Measurements from ENCODE around the gene CNTNAP2.
A peak's percentile ranks its signal among the peaks of the same experiment; 100 is the strongest.

Gene CNTNAP2

DNA sequence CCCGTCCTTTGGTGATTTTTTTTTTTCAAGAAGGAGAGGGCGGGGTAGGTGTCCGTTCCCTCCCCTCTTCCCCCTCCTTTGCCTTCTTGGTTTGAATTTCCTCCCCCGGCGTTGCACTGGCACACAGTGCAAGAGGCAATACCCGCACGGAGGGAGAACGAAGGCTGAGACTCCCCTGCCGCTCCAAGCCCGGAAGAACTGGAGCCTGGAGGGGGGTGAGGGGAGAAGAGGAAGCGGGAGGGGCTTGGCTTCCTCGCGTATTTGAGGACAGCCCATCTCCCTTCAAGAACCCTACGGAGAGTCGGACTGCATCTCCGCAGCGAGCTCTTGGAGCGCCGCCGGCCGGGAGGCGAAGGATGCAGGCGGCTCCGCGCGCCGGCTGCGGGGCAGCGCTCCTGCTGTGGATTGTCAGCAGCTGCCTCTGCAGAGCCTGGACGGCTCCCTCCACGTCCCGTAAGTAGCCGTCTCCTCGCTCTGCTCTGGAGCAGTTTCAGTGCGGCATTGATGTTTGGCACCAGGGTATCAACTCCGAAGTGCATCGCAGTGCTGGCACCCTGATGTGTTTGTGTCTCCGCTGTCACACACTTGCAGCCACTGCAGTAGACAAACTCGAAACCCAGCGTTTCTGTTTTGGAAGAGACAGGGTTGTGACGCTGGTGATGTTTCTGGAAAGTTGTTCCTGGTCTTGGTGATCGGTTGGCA lies at the start of gene CNTNAP2:
Gene CNTNAP2 (plus strand): TSS at position 281 of the 702 bp plus-strand sequence. CDS start 76 bp downstream, at position 357.
- peaks cover 39% of the 10 kb centered on the region for H3K27me3 ChIP-seq (ENCODE audit: control insufficient read depth, insufficient read depth, low read length)
- H3K36me3 ChIP-seq (ENCODE audit: control insufficient read depth, low read depth, low read length), result no peaks in the 10 kb centered on the region
- peak within 1 kb of the TSS; percentile 81 for H3K4me3 ChIP-seq (ENCODE audit: low read length)
- H3K9me3 ChIP-seq (ENCODE audit: control insufficient read depth, low read depth, low read length), result no peaks in the 10 kb centered on the region
- no peak within 1 kb of the TSS for H3K27ac ChIP-seq (ENCODE audit: low read length)
- H3K9ac ChIP-seq (ENCODE audit: low read length), result no peak within 1 kb of the TSS
- H3K4me1 ChIP-seq (ENCODE audit: control insufficient read depth, low read depth, low read length), result peaks cover 7% of the 10 kb centered on the region

DNA sequence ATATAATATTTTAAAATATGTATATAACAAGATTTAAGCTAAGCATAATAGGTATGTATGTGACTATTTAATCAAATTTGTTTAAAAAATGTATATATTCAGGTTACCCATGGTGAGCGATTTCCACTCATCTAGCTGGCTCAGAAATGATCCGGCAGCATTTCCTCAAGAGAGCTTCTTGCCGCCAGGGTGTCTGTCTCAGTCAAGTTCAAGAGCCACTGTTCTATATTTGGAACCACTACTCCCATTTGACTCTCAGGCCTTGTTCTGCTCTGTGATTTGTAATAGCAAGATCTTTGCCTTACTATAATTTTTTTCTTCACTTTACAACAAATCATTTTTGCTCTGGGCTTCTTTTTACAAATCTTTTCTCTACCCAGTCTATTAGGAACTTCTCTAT lies 48.7 kb upstream of the CNTNAP2 start:
- Histone ChIP-seq H3K27ac (ENCODE audit: low read length) (no peak overlapping the region), H3K9ac (ENCODE audit: low read length) (no peak overlapping the region), H3K4me3 (ENCODE audit: low read length) (no peak overlapping the region), H3K36me3 (ENCODE audit: control insufficient read depth, low read depth, low read length) (no peaks in the 10 kb centered on the region), H3K27me3 (ENCODE audit: control insufficient read depth, insufficient read depth, low read length) (no peaks in the 10 kb centered on the region), H3K4me1 (ENCODE audit: control insufficient read depth, low read depth, low read length) (no peaks in the 10 kb centered on the region), H3K9me3 (ENCODE audit: control insufficient read depth, low read depth, low read length) (no peaks in the 10 kb centered on the region)

DNA sequence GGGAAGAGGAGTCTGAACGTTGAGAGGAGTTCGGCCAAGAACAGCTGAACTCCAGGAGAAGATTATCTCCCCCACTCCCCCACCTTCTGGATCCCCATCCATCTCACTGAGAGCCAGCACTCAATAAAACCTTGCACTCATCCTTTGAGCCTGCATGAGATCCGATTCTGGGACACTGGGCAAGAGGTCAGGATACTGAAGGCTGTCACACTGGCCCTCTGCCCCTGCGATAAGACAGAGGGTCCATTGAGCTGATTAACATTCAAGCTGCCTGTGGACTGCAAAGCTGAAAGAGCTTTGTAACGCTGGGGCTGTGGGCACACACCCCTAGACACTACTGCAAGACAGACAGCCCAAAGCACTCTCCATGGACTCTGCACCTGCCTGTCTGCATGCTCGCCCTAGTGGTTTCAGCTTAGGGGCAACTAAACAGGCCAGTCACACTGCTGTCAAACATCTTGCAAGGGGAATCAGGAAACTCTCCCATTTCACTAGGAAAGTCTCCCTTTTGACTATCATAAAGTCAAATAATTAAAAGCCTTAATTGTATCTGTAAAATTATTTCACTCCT lies 42.3 kb upstream of the CNTNAP2 start:
- Histone ChIP-seq H3K4me3 (ENCODE audit: low read length) (no peak overlapping the region), H3K4me1 (ENCODE audit: control insufficient read depth, low read depth, low read length) (no peaks in the 10 kb centered on the region), H3K27ac (ENCODE audit: low read length) (no peak overlapping the region), H3K27me3 (ENCODE audit: control insufficient read depth, insufficient read depth, low read length) (no peaks in the 10 kb centered on the region), H3K9me3 (ENCODE audit: control insufficient read depth, low read depth, low read length) (no peaks in the 10 kb centered on the region), H3K36me3 (ENCODE audit: control insufficient read depth, low read depth, low read length) (no peaks in the 10 kb centered on the region), H3K9ac (ENCODE audit: low read length) (no peak overlapping the region)

GRCh38 chr7:146076344-146076743 lies 40.3 kb upstream of the CNTNAP2 start:
- no peaks in the 10 kb centered on the region for H3K9me3 ChIP-seq (ENCODE audit: control insufficient read depth, low read depth, low read length)
- H3K4me3 ChIP-seq (ENCODE audit: low read length), result no peak overlapping the region
- H3K27ac ChIP-seq (ENCODE audit: low read length), result no peak overlapping the region
- H3K27me3 ChIP-seq (ENCODE audit: control insufficient read depth, insufficient read depth, low read length), result no peaks in the 10 kb centered on the region
- no peaks in the 10 kb centered on the region for H3K36me3 ChIP-seq (ENCODE audit: control insufficient read depth, low read depth, low read length)
- H3K4me1 ChIP-seq (ENCODE audit: control insufficient read depth, low read depth, low read length), result no peaks in the 10 kb centered on the region
- no peak overlapping the region for H3K9ac ChIP-seq (ENCODE audit: low read length)

DNA sequence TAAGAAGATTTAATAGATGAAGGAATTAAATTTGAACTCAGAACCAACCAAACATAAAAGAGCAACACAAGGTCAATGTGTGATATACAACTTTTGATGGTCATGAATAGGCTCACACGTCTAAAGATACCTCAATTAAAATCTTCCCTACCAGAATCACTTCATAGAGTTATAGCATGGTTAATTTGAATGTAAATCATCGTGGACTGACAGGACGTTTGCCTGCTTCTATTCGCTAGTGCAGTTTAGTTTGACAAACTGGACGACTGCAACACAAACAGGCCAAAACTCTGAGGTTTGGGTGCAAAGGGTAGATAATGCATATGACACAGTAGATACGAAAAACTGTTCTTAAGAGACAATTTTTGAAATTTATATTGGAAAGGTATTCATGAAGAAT lies 32.5 kb upstream of the CNTNAP2 start:
- Histone ChIP-seq H3K27me3 (ENCODE audit: control insufficient read depth, insufficient read depth, low read length) (no peaks in the 10 kb centered on the region), H3K27ac (ENCODE audit: low read length) (no peak overlapping the region), H3K36me3 (ENCODE audit: control insufficient read depth, low read depth, low read length) (no peaks in the 10 kb centered on the region), H3K9ac (ENCODE audit: low read length) (no peak overlapping the region), H3K4me3 (ENCODE audit: low read length) (no peak overlapping the region), H3K9me3 (ENCODE audit: control insufficient read depth, low read depth, low read length) (no peaks in the 10 kb centered on the region), H3K4me1 (ENCODE audit: control insufficient read depth, low read depth, low read length) (no peaks in the 10 kb centered on the region)

GRCh38 chr7:146090023-146090645 lies 26.5 kb upstream of the CNTNAP2 start:
- Histone ChIP-seq H3K36me3 (ENCODE audit: control insufficient read depth, low read depth, low read length) (no peaks in the 10 kb centered on the region), H3K9ac (ENCODE audit: low read length) (no peak overlapping the region), H3K9me3 (ENCODE audit: control insufficient read depth, low read depth, low read length) (no peaks in the 10 kb centered on the region), H3K4me3 (ENCODE audit: low read length) (no peak overlapping the region), H3K27me3 (ENCODE audit: control insufficient read depth, insufficient read depth, low read length) (no peaks in the 10 kb centered on the region), H3K27ac (ENCODE audit: low read length) (no peak overlapping the region), H3K4me1 (ENCODE audit: control insufficient read depth, low read depth, low read length) (no peaks in the 10 kb centered on the region)

DNA sequence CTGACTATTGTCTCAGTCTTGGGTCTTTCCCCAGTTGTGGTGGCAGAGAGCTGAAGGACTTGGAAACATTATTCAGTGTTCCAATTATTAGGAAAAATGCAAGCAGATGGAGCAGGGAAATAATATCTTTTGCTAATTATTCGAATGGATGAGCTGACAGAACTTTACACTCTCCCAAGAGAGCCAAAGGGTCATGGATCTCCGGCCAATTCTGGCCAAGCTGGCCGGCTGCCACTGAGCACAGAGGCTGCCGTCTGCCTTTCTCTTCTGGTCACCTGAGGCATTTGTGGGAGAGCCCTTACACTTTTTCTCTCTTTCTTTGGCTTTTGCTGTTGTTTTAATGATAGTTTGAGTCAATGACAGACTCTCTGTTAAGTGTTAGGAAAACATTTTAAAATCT lies 22.2 kb upstream of the CNTNAP2 start:
- H3K9ac ChIP-seq (ENCODE audit: low read length), result no peak overlapping the region
- no peak overlapping the region for H3K27ac ChIP-seq (ENCODE audit: low read length)
- no peaks in the 10 kb centered on the region for H3K4me1 ChIP-seq (ENCODE audit: control insufficient read depth, low read depth, low read length)
- no peaks in the 10 kb centered on the region for H3K36me3 ChIP-seq (ENCODE audit: control insufficient read depth, low read depth, low read length)
- H3K9me3 ChIP-seq (ENCODE audit: control insufficient read depth, low read depth, low read length), result no peaks in the 10 kb centered on the region
- H3K4me3 ChIP-seq (ENCODE audit: low read length), result no peak overlapping the region
- no peaks in the 10 kb centered on the region for H3K27me3 ChIP-seq (ENCODE audit: control insufficient read depth, insufficient read depth, low read length)

- no peak overlapping the region for H3K9ac ChIP-seq (ENCODE audit: low read length)
- H3K36me3 ChIP-seq (ENCODE audit: control insufficient read depth, low read depth, low read length), result no peaks in the 10 kb centered on the region
- H3K4me3 ChIP-seq (ENCODE audit: low read length), result no peak overlapping the region
- no peaks in the 10 kb centered on the region for H3K9me3 ChIP-seq (ENCODE audit: control insufficient read depth, low read depth, low read length)
- H3K27me3 ChIP-seq (ENCODE audit: control insufficient read depth, insufficient read depth, low read length), result no peaks in the 10 kb centered on the region
- no peaks in the 10 kb centered on the region for H3K4me1 ChIP-seq (ENCODE audit: control insufficient read depth, low read depth, low read length)
- H3K27ac ChIP-seq (ENCODE audit: low read length), result no peak overlapping the region
These were observed 19.6 kb upstream of the CNTNAP2 start for GRCh38 chr7:146096994-146097393.

GRCh38 chr7:146106319-146106718 lies 10.3 kb upstream of the CNTNAP2 start:
- Histone ChIP-seq H3K4me1 (ENCODE audit: control insufficient read depth, low read depth, low read length) (no peaks in the 10 kb centered on the region), H3K9me3 (ENCODE audit: control insufficient read depth, low read depth, low read length) (no peaks in the 10 kb centered on the region), H3K9ac (ENCODE audit: low read length) (no peak overlapping the region), H3K27me3 (ENCODE audit: control insufficient read depth, insufficient read depth, low read length) (no peaks in the 10 kb centered on the region), H3K4me3 (ENCODE audit: low read length) (no peak overlapping the region), H3K36me3 (ENCODE audit: control insufficient read depth, low read depth, low read length) (no peaks in the 10 kb centered on the region), H3K27ac (ENCODE audit: low read length) (no peak overlapping the region)

- Histone ChIP-seq H3K9me3 (ENCODE audit: control insufficient read depth, low read depth, low read length) (no peaks in the 10 kb centered on the region), H3K27ac (ENCODE audit: low read length) (no peak overlapping the region), H3K27me3 (ENCODE audit: control insufficient read depth, insufficient read depth, low read length) (peaks cover 23% of the 10 kb centered on the region), H3K4me1 (ENCODE audit: control insufficient read depth, low read depth, low read length) (peaks cover 6% of the 10 kb centered on the region), H3K4me3 (ENCODE audit: low read length) (no peak overlapping the region), H3K9ac (ENCODE audit: low read length) (no peak overlapping the region), H3K36me3 (ENCODE audit: control insufficient read depth, low read depth, low read length) (no peaks in the 10 kb centered on the region)
These were observed 3.8 kb upstream of the CNTNAP2 start for GRCh38 chr7:146112755-146113154.

GRCh38 chr7:146115548-146115850 lies 1.1 kb upstream of the CNTNAP2 start:
- Histone ChIP-seq H3K27ac (ENCODE audit: low read length) (no peak overlapping the region), H3K9ac (ENCODE audit: low read length) (no peak overlapping the region), H3K36me3 (ENCODE audit: control insufficient read depth, low read depth, low read length) (no peaks in the 10 kb centered on the region), H3K4me1 (ENCODE audit: control insufficient read depth, low read depth, low read length) (peaks cover 7% of the 10 kb centered on the region), H3K4me3 (ENCODE audit: low read length) (peak overlapping the region; percentile 81), H3K9me3 (ENCODE audit: control insufficient read depth, low read depth, low read length) (no peaks in the 10 kb centered on the region), H3K27me3 (ENCODE audit: control insufficient read depth, insufficient read depth, low read length) (peaks cover 39% of the 10 kb centered on the region)
